Trophoblast cell (in vitro differentiated cells and primary cell): ENCODE results near the gene AGBL4.
A peak's percentile ranks its signal among the peaks of the same experiment; 100 is the strongest.
"Not testable (repeated sequence)": the region's sequence is repeated elsewhere in the genome, so short reads cannot be mapped to it uniquely, and the experiment has no call there.

ENCODE experiments used
- DNase-seq, 2 donors: peaks; one replicate each; pipeline ENCODE4 v3.0.0-alpha.2; 2016
- H2AFZ ChIP-seq: 2 replicates; pipeline ENCODE4 v1.6.1; 2013; ENCODE audit warnings: low read length, moderate library complexity, mild to moderate bottlenecking; ENCODE audit not compliant: insufficient read depth, poor library complexity
- H2AK5ac ChIP-seq: 2 replicates; pipeline ENCODE4 v1.6.1; 2013; ENCODE audit warnings: mild to moderate bottlenecking, low read length
- H2BK120ac ChIP-seq: 2 replicates; pipeline ENCODE4 v1.6.1; 2013; ENCODE audit warnings: low read length, mild to moderate bottlenecking, moderate library complexity; ENCODE audit not compliant: insufficient read depth, poor library complexity
- H2BK12ac ChIP-seq: 2 replicates; pipeline ENCODE4 v1.6.1; 2013; ENCODE audit warnings: mild to moderate bottlenecking, low read length, moderate library complexity
- H2BK5ac ChIP-seq: 2 replicates; pipeline ENCODE4 v1.6.1; 2013; ENCODE audit warnings: low read length, low read depth, moderate library complexity, mild to moderate bottlenecking; ENCODE audit not compliant: poor library complexity
- H3K14ac ChIP-seq: 2 replicates; pipeline ENCODE4 v1.6.1; 2013; ENCODE audit warnings: mild to moderate bottlenecking, low read length
- H3K18ac ChIP-seq: 2 replicates; pipeline ENCODE4 v1.6.1; 2013; ENCODE audit warnings: mild to moderate bottlenecking, low read length
- H3K23ac ChIP-seq: 2 replicates; pipeline ENCODE4 v1.6.1; 2013; ENCODE audit warnings: low read length
- H3K27ac ChIP-seq: 2 replicates; pipeline ENCODE4 v1.5.1; 2013; ENCODE audit warnings: low read depth, mild to moderate bottlenecking, inconsistent platforms, low read length, moderate library complexity
- H3K27me3 ChIP-seq: 2 replicates; pipeline ENCODE4 v1.6.1; 2013; ENCODE audit warnings: inconsistent platforms, mild to moderate bottlenecking, low read length, moderate library complexity; ENCODE audit not compliant: insufficient read depth
- H3K36me3 ChIP-seq, 2 experiments: 1 replicate in 1 of 2; 2 replicates in 1 of 2; pipeline ENCODE4 v1.6.1; 2013; ENCODE audit warnings: low read length in 2 of 2, mild to moderate bottlenecking in 2 of 2, moderate library complexity in 1 of 2; ENCODE audit not compliant: insufficient read depth in 2 of 2, control insufficient read depth in 1 of 2
- H3K4ac ChIP-seq: 2 replicates; pipeline ENCODE4 v1.6.1; 2013; ENCODE audit warnings: low read depth, mild to moderate bottlenecking, low read length, moderate library complexity
- H3K4me1 ChIP-seq, 2 experiments: 1 replicate in 1 of 2; 2 replicates in 1 of 2; pipeline ENCODE4 v1.6.1; 2013; ENCODE audit warnings: low read length in 2 of 2, mild to moderate bottlenecking in 2 of 2, moderate library complexity in 1 of 2; ENCODE audit not compliant: insufficient read depth in 2 of 2, control insufficient read depth in 1 of 2
- H3K4me2 ChIP-seq: 2 replicates; pipeline ENCODE4 v1.6.1; 2013; ENCODE audit warnings: inconsistent platforms, mild to moderate bottlenecking, low read length, moderate library complexity
- H3K4me3 ChIP-seq: 2 replicates; pipeline ENCODE4 v1.5.1; 2013; ENCODE audit warnings: mild to moderate bottlenecking, low read depth, low read length, inconsistent platforms
- H3K79me1 ChIP-seq: one replicate; pipeline ENCODE4 v1.6.1; 2013; ENCODE audit warnings: low read length
- H3K79me2 ChIP-seq: 2 replicates; pipeline ENCODE4 v1.6.1; 2013; ENCODE audit warnings: low read length, mild to moderate bottlenecking; ENCODE audit not compliant: control insufficient read depth, insufficient read depth, poor library complexity
- H3K9ac ChIP-seq: 2 replicates; pipeline ENCODE4 v1.6.1; 2013; ENCODE audit warnings: mild to moderate bottlenecking, low read length
- H3K9me3 ChIP-seq: 2 replicates; pipeline ENCODE4 v1.6.1; 2013; ENCODE audit warnings: low read depth, mild to moderate bottlenecking, control low read depth, inconsistent platforms, low read length; ENCODE audit not compliant: insufficient read depth
- H4K12ac ChIP-seq: 2 replicates; pipeline ENCODE4 v1.6.1; 2013; ENCODE audit warnings: low read depth, mild to moderate bottlenecking, low read length, moderate library complexity
- H4K8ac ChIP-seq: 2 replicates; pipeline ENCODE4 v1.6.1; 2013; ENCODE audit warnings: low read depth, mild to moderate bottlenecking, low read length, moderate library complexity
- H4K91ac ChIP-seq: one replicate; pipeline ENCODE4 v1.6.1; 2013; ENCODE audit warnings: low read depth, mild to moderate bottlenecking, low read length, moderate library complexity
- WGBS: extraction: QIAGEN DNeasy Blood & Tissue Kit; methylation state at CpG from one replicate; pipeline ENCODE4 v1.1.7; 2013; ENCODE audit warnings: missing lambda C conversion rate; ENCODE audit not compliant: insufficient read length, insufficient coverage; ENCODE audit errors: extremely low coverage; 5-methylcytosine and 5-hydroxymethylcytosine counted together

Gene AGBL4

DNA sequence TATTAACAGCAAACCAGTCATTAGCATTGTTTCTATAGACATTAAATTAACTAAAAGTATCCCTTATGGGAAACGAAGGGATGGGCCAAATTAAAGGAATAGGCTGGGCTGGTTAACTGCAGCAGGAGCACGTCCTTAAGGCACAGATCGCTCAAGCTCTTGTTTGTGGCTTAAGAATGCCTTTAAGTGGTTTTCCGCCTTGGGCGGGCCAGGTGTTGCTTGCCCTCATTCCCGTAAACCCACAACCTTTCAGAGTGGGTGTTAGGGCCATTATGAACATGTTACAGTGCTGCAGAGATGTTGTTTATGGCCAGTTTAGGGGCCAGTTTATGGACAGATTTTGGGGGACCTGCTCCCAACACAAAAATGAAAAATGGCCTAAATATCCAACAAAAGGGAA lies 1503.9 kb downstream of the AGBL4 start:
- not testable (repeated sequence) for H3K27me3 ChIP-seq, H2BK12ac ChIP-seq, H3K9me3 ChIP-seq, DNase-seq, H3K14ac ChIP-seq, H3K9ac ChIP-seq, H3K79me1 ChIP-seq, H3K79me2 ChIP-seq, H3K4me2 ChIP-seq, H3K4ac ChIP-seq, H2BK120ac ChIP-seq, H3K27ac ChIP-seq, H4K12ac ChIP-seq, H3K4me1 ChIP-seq, H4K91ac ChIP-seq, H2AFZ ChIP-seq, H3K23ac ChIP-seq, H4K8ac ChIP-seq, H3K36me3 ChIP-seq, H2BK5ac ChIP-seq, H3K18ac ChIP-seq, H2AK5ac ChIP-seq, H3K4me3 ChIP-seq
- no CpG with 5 or more reads among the region's 6 CpGs for WGBS

DNA sequence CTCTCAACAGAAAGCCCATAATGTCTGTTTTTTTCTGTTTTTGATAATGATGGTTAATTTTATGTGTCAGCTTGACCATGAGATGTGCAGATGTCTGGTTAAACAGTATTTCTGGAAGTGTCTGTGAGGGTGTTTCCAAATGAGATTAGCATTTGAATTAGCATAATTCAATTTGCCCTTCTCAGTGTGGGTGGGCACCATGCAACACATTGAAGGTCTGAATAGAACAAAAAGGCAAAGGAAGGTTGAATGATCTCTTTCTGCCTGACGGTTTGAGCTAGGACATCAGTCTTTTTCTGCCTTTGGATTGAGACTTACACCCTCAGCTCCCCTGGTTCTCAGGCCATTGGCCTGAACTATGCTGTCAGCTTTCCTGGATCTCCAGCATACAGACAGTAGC lies 1516.9 kb downstream of the AGBL4 start:
- no peaks in the 10 kb centered on the region for H3K27me3 ChIP-seq
- no peak overlapping the region for H3K4me3 ChIP-seq
- no peak overlapping the region for H2BK120ac ChIP-seq

DNA sequence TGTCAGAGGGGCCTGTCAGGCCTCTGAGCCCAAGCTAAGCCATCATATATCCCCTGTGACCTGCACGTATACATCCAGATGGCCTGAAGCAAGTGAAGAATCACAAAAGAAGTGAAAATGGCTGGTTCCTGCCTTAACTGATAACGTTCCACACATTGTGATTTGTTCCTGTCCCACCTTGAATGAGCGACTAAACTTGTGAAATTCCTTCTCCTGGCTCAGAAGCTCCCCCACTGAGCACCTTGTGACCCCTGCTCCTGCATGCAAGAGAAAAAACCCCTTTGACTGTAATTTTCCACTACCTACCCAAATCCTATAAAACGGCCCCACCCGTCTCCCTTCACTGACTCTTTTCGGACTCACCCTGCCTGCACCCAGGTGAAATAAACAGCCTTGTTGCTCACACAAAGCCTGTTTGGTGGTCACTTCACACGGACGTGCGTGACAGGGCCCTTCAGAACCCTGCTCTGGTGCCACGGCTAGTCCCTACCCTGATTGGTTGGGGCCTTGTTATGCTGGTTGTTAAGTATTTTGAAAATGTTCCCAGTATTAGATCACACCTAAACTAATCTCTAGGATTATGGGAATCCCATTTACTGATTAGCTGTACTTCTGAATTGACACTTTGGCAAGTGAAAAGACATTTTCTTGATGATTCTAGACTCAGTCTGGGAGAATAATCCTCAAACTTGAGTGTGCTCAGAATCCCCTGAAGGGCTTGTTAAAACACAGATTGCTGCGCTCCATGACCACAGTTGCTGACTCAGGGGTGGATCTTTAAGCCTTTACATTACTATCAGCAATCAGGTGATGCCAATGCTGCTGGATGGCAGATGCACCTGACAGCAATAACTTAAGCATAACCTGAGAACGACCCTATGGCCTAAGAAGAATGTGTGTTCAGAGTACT lies 1523.0 kb downstream of the AGBL4 start:
- no CpG with 5 or more reads among the region's 12 CpGs for WGBS
- H3K79me1 ChIP-seq: no peaks in the 10 kb centered on the region
- H3K79me2 ChIP-seq: no peaks in the 10 kb centered on the region
- H3K4ac ChIP-seq: no peak overlapping the region
- no peak overlapping the region for H3K4me2 ChIP-seq
- H4K91ac ChIP-seq: no peak overlapping the region
- no peaks in the 10 kb centered on the region for H3K36me3 ChIP-seq
- no peak overlapping the region for H3K14ac ChIP-seq
- H3K9me3 ChIP-seq: no peaks in the 10 kb centered on the region
- H2BK120ac ChIP-seq: no peak overlapping the region
- DNase-seq: no peak
- H2BK5ac ChIP-seq: no peak overlapping the region
- H3K9ac ChIP-seq: no peak overlapping the region
- no peak overlapping the region for H2AFZ ChIP-seq
- no peak overlapping the region for H3K4me3 ChIP-seq
- no peak overlapping the region for H3K23ac ChIP-seq
- H3K27ac ChIP-seq: no peak overlapping the region
- H3K4me1 ChIP-seq: no peaks in the 10 kb centered on the region
- H3K18ac ChIP-seq: no peak overlapping the region
- H4K12ac ChIP-seq: no peak overlapping the region
- no peaks in the 10 kb centered on the region for H3K27me3 ChIP-seq
- no peak overlapping the region for H2BK12ac ChIP-seq
- H2AK5ac ChIP-seq: no peak overlapping the region
- H4K8ac ChIP-seq: no peak overlapping the region

More for the DNA sequence above, 1516.9 kb downstream of the AGBL4 start:
- Histone ChIP-seq H4K8ac (no peak overlapping the region), H2BK5ac (no peak overlapping the region), H3K23ac (peak overlapping the region; percentile 10), H3K27ac (no peak overlapping the region), H3K14ac (no peak overlapping the region), H2AFZ (no peak overlapping the region), H3K18ac (no peak overlapping the region), H3K79me1 (no peaks in the 10 kb centered on the region), H2BK12ac (no peak overlapping the region), H3K4me1 (no peaks in the 10 kb centered on the region), H4K12ac (no peak overlapping the region), H2AK5ac (no peak overlapping the region), H3K4me2 (no peak overlapping the region), H3K79me2 (no peaks in the 10 kb centered on the region), H3K4ac (no peak overlapping the region), H4K91ac (no peak overlapping the region), H3K36me3 (no peaks in the 10 kb centered on the region), H3K9ac (no peak overlapping the region), H3K9me3 (no peaks in the 10 kb centered on the region)
- WGBS: no CpG with 5 or more reads among the region's 1 CpG
- no peak for DNase-seq

DNA sequence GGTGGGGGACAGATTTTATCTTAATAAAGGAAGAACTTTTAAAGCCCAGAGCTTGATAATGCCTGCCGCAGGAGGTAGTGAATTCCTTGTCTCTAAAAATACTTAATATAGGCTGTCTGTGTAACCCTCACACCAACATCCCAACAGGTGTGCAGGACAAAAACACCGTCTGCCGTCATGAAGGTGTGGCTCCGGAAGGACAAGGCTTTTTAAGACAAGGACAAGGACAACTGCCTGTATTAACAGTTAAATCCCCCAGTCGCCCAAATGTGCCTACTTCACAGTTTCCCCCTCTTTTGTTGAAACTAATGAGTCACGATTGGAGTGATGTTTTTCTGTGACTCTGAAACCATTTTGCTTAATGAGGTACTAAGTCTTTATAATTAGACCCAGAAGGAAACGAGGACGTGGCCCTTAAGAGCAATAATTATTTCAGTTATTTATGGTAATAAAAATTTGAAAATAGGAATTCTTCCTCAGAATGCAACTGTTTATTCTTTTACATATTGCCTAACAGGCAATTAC lies 1524.5 kb downstream of the AGBL4 start:
- no peak overlapping the region for H2BK120ac ChIP-seq
- WGBS: no CpG with 5 or more reads among the region's 8 CpGs

More for the DNA sequence above, 1524.5 kb downstream of the AGBL4 start:
- no peak for DNase-seq
- H4K12ac ChIP-seq: no peak overlapping the region
- no peak overlapping the region for H3K9ac ChIP-seq
- H2AFZ ChIP-seq: no peak overlapping the region
- H3K79me2 ChIP-seq: no peaks in the 10 kb centered on the region
- no peak overlapping the region for H4K8ac ChIP-seq
- no peaks in the 10 kb centered on the region for H3K36me3 ChIP-seq
- no peaks in the 10 kb centered on the region for H3K4me1 ChIP-seq
- no peak overlapping the region for H2BK12ac ChIP-seq
- H3K4ac ChIP-seq: no peak overlapping the region
- no peak overlapping the region for H3K18ac ChIP-seq
- no peak overlapping the region for H4K91ac ChIP-seq
- no peak overlapping the region for H3K4me2 ChIP-seq
- no peaks in the 10 kb centered on the region for H3K79me1 ChIP-seq
- H2BK5ac ChIP-seq: no peak overlapping the region
- no peak overlapping the region for H3K4me3 ChIP-seq
- no peak overlapping the region for H3K27ac ChIP-seq
- H3K23ac ChIP-seq: no peak overlapping the region
- H3K27me3 ChIP-seq: no peaks in the 10 kb centered on the region
- H3K14ac ChIP-seq: no peak overlapping the region
- H2AK5ac ChIP-seq: no peak overlapping the region
- no peaks in the 10 kb centered on the region for H3K9me3 ChIP-seq
